GM19468 (cell line): ENCODE measurements around the gene NUP205.

Experiments used
- ATAC-seq: cut with Tn5 transposase; IDR thresholded peaks from one replicate; pipeline ENCODE4 v1.9.1; 2021; ENCODE audit warnings: mild to moderate bottlenecking, moderate library complexity, moderate number of reproducible peaks; ENCODE audit not compliant: unreplicated experiment; ENCODE audit errors: extremely low read depth

The NUP205 gene, protein sequence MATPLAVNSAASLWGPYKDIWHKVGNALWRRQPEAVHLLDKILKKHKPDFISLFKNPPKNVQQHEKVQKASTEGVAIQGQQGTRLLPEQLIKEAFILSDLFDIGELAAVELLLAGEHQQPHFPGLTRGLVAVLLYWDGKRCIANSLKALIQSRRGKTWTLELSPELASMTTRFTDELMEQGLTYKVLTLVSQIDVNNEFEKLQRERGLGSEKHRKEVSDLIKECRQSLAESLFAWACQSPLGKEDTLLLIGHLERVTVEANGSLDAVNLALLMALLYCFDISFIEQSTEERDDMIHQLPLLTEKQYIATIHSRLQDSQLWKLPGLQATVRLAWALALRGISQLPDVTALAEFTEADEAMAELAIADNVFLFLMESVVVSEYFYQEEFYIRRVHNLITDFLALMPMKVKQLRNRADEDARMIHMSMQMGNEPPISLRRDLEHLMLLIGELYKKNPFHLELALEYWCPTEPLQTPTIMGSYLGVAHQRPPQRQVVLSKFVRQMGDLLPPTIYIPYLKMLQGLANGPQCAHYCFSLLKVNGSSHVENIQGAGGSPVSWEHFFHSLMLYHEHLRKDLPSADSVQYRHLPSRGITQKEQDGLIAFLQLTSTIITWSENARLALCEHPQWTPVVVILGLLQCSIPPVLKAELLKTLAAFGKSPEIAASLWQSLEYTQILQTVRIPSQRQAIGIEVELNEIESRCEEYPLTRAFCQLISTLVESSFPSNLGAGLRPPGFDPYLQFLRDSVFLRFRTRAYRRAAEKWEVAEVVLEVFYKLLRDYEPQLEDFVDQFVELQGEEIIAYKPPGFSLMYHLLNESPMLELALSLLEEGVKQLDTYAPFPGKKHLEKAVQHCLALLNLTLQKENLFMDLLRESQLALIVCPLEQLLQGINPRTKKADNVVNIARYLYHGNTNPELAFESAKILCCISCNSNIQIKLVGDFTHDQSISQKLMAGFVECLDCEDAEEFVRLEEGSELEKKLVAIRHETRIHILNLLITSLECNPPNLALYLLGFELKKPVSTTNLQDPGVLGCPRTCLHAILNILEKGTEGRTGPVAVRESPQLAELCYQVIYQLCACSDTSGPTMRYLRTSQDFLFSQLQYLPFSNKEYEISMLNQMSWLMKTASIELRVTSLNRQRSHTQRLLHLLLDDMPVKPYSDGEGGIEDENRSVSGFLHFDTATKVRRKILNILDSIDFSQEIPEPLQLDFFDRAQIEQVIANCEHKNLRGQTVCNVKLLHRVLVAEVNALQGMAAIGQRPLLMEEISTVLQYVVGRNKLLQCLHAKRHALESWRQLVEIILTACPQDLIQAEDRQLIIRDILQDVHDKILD (N-terminal part only)

GRCh38 chr7:135557455-135558336 lies at the start of gene NUP205:
Gene NUP205, plus strand, starts transcription at chr7:135557917. Its CDS starts 28 bp downstream, at chr7:135557945.
- ATAC-seq, result peak; percentile 42

GRCh38 chr7:135508883-135509588 lies 48.7 kb upstream of the NUP205 start:
- ATAC-seq, result no peak

- no peak for ATAC-seq
Measured at GRCh38 chr7:135509589-135509838, 48.2 kb upstream of the NUP205 start.

DNA sequence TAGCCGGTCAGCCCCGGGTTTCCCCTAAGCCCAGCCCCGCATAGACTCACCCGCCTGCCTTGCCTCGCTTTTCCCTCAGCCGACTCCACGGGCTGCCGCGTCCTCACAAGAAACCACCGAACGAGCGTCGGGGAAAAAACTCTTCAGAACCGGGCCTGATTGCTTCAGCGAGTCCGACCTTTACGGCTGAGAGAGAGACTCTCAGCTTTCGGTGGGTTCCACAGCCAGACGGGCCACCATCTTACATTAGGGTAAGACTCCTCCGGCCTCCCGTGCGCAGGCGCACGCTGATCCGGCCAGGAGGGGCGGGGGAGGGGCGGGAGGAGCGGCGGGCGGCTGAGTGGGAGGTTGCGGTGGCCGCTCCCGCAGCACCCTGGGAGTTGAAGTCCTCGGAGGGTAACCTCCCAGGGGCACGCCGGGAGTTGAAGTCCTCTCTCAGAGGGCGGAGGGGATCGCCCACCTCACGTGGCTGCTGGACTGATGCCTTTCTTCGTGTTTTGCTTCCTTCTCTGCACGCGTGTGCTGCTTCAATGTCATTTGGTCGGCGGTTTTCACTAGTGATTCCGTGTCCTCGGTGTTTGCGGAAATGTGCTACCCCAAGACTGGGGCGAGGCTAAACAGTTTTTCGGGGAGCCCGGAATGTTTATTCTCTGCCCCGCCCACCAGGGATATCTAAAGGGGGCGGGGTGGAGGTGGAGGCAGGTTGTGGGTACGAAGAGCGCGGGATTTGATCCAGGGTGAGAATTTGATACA lies 47.7 kb upstream of the NUP205 start, which contains the start of gene CNOT4:
Gene CNOT4 (minus strand): TSS at position 264 of the 753 bp plus-strand sequence. CDS start 71,771 bp downstream, outside the sequence.
- ATAC-seq, result peak; percentile 93

GRCh38 chr7:135510592-135511183 lies 47.0 kb upstream of the NUP205 start:
- ATAC-seq, result no peak

DNA sequence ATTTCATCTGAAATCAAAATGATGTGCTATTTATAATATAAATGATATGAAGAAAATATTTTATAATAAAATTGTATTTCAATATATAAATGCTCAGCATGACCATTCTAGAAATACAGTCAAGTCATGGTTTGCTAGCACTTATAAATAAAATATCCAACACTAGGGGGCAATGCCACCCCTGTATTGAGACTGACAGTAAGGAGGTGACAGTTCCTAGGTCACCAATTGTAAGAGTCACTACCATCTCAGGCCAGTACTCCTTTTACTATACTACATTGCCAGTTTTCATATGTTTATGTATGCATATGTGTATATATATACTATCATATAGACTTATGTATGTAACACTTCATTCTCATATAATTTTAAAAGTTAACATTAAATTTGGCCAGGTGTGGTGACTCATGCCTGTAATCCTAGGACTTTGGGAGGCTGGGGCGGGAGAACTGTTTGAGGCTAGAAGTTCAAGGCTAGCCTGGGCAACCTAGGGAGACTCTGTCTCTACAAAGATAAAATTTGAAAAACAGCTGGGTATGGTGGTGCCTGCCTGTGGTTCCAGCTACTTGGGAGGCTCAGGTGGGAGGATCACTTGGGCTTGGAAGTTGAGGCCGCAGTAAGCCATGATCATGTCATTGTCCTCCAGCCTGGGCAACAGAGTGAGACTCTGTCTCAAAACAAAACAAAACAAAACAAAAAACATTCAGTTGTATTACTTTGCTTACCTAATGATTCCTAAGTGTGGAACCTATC lies 45.4 kb upstream of the NUP205 start:
- ATAC-seq, result no peak

- no peak for ATAC-seq
Measured at GRCh38 chr7:135514856-135515255, 42.9 kb upstream of the NUP205 start.

GRCh38 chr7:135517060-135517459 lies 40.7 kb upstream of the NUP205 start:
- ATAC-seq, result no peak

GRCh38 chr7:135518748-135519147 lies 39.0 kb upstream of the NUP205 start:
- ATAC-seq, result no peak

DNA sequence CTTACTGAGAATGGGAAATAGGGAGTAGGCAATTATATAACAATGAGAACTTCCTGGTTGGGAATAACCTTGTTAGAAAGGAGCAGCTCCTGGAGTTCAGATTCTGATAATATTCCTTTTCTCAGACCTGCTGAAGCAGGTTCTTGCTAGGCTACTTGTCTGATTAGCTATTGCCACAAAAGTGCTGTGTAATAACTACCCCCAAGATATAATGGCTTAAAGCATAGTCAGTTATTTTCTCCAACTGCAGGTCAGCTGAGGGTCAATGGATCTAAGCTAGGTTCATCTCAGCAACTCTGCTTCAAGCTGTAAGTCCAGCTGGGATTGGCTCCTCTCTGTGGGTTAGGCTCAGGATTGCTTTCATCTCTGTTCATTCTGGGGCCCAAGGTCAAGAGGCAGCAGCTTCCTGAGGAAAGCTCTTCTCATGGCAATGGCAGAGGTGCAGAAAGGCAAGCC lies 38.5 kb upstream of the NUP205 start:
- no peak for ATAC-seq

DNA sequence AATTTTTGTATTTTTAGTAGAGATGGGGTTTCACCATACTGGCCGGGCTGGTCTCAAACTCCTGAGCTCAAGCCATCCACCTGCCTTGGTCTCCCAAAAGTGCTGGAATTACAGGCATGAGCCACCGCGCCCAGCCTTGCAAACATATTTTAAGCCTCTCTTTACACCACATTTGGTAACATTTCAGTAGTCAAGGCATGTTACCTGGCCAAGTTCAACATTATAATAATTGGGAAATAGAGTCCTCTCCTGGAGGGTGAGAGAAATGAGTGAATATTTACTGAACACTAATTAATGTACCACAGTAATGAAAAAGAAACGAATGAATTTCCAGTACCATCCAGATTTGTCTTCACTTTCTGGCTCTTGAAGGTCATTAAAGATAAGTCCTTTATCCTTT lies 37.8 kb upstream of the NUP205 start:
- ATAC-seq, result no peak

DNA sequence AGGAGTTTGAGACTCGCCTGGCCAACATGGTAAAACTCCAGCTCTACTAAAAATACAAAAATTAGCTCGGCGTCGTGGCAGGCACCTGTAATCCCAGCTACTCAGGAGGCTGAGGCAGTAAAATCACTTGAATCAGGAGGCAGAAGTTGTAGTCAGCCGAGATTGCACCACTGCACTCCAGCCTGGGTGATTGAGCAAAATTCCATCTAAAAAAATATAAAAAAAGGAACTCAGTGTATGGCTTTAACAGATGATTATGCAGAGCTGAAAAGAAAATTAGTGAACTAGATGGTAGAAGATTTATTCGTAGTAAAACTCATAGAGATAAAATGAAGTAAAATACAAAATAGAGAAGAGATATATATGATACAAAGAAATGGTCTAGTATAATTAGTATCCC lies 35.2 kb upstream of the NUP205 start:
- ATAC-seq, result no peak

- ATAC-seq, result no peak
Measured at GRCh38 chr7:135523146-135523545, 34.6 kb upstream of the NUP205 start.

DNA sequence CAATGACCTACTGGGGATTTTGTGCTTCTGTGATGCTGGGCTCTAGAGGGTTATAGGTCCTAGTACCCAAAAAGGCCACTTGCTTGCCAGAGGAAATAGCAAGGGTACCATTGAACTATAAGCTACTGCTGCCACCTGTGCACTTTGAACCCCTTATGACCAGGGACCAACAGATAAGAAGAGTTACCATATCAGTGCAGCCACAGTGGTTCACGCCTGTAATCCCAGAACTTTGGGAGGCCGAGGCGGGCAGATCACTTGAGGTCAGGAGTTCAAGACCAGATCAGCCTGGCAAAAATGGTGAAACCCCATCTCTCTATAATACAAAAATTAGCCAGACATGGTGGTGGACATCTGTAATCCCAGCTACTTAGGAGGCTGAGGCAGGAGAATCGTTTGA lies 32.3 kb upstream of the NUP205 start:
- no peak for ATAC-seq

DNA sequence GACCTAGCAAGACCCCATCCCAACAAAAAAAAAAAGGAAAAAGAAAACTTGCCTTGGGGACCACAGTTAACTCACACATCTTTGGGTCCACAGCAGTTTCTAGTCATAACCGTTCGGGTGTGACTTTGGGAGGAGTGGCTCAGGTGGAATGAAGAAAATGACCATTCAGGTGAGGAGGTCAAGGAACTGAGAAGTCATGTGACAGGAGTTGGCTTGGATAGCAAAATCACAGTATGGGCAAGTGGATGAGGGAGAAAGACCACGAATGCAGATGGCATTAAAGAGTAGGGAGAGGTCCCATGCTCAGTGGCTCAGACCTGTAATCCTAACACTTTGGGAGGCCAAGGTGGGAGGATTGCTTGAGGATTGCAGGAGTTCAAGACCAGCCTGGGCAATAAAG lies 30.7 kb upstream of the NUP205 start:
- ATAC-seq, result no peak

DNA sequence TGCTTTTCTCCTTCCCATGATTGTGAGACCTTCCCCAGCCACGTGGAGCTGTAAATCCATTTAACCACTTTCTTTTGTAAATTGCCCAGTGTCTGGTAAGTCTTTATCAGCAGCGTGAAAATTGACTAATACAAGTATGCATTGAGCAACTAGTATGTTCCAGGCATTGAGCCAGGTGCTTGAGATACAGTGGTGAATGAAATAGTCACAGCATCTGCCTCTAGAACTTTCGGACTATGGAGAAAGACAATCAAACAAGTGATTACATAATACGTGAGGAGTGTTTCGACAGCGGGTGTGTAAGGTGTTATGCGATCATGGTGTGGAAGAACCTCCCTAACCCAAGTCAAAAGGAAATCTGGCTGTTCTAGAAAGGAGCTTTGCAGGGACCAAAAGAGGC lies 21.6 kb upstream of the NUP205 start:
- no peak for ATAC-seq

- no peak for ATAC-seq
Measured at GRCh38 chr7:135537453-135537852, 20.3 kb upstream of the NUP205 start.
